ENCODE results near the gene C2CD4C.
"Not testable (repeated sequence)": the region's sequence is repeated elsewhere in the genome, so short reads cannot be mapped to it uniquely, and the experiment has no call there.

C2CD4C gene

DNA sequence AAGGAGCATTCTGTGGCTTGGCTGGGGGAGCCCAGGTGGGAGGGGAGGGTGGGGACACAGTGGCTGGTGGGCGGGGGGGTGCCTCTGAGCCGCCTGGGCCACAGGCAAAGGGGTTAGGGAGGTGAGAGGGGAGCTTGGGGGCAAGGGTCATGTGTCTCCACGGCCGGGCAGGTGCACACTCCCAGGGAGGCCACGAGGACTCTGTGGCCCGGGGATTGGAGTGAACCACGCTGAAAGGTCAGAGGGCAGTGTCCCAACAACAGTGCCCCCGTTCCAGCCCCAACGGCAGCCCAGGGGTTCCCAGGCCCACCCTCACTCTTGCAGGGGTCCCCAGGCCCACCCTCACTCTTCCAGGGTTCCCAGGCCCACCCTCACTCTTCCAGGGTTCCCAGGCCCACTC lies 9.6 kb downstream of the C2CD4C start:
- DNase-seq (ENCODE audit: low read depth in 2 of 2) = no peak

DNA sequence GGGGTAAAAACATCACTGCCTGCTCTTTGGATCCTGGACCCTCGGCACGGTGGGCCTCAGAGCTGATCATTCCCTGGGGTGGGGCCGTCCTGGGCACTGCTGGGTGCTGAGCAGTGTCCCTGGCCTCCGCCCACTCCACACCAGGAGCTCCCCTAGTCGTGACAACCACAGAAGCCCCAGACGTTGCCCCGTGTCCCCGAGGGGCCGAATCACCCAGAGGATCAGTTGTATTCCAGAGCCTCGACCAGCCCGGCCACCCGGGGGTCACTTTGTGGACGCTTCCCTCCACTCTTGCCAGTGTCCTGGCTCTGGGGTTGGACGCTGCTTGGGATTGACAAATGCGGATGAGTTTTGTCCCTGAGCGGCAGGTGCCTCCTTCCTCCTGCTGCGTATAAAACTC lies 10.2 kb downstream of the C2CD4C start:
- no peak for DNase-seq (ENCODE audit: low read depth in 2 of 2)

GRCh38 chr19:397941-398706 lies 10.8 kb downstream of the C2CD4C start:
- no peak for DNase-seq (ENCODE audit: low read depth in 2 of 2)

GRCh38 chr19:397321-397720 lies 11.6 kb downstream of the C2CD4C start:
- DNase-seq (ENCODE audit: low read depth in 2 of 2) = no peak

DNA sequence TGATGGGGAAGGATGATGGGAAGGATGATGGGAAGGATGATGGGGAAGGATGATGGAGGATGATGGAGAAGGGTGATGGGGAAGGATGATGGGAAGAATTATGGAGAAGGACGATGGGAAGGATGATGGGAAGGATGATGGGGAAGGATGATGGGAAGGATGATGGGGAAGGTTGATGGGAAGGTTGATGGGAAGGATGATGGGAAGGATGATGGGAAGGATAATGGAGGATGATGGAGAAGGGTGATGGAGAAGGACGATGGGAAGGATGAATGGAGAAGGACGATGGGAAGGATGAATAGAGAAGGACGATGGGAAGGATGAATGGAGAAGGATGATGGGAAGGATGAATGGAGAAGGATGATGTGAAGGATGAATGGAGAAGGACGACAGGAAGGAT lies 13.5 kb downstream of the C2CD4C start:
- DNase-seq (ENCODE audit: low read depth in 2 of 2) = no peak

DNA sequence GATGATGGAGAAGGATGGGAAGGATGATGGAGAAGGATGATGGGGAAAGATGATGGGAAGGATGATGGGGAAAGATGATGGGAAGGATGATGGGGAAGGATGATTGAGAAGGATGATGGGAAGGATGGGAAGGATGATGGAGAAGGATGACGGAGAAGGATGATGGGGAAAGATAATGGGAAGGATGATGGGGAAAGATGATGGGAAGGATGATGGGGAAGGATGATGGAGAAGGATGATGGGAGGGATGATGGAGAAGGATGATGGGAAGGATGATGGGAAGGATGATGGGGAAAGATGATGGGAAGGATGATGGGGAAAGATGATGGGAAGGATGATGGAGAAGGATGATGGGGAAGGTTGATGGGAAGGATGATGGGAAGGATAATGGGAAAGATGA lies 14.1 kb downstream of the C2CD4C start:
- not testable (repeated sequence) for DNase-seq (ENCODE audit: low read depth in 2 of 2)

- DNase-seq (ENCODE audit: low read depth in 2 of 2) = not testable (repeated sequence)
These were observed 15.4 kb downstream of the C2CD4C start for GRCh38 chr19:393560-393959.

GRCh38 chr19:392375-392970 lies 16.5 kb downstream of the C2CD4C start:
- DNase-seq (ENCODE audit: low read depth in 2 of 2) = no peak

GRCh38 chr19:391726-392374 lies 17.1 kb downstream of the C2CD4C start:
- DNase-seq (ENCODE audit: low read depth in 2 of 2) = no peak

- no peak for DNase-seq (ENCODE audit: low read depth in 2 of 2)
These were observed 17.8 kb downstream of the C2CD4C start for GRCh38 chr19:391207-391557.

GRCh38 chr19:390386-391206 lies 18.4 kb downstream of the C2CD4C start:
- DNase-seq (ENCODE audit: low read depth in 2 of 2) = no peak

- DNase-seq (ENCODE audit: low read depth in 2 of 2) = no peak
These were observed 19.0 kb downstream of the C2CD4C start for GRCh38 chr19:389935-390289.

DNA sequence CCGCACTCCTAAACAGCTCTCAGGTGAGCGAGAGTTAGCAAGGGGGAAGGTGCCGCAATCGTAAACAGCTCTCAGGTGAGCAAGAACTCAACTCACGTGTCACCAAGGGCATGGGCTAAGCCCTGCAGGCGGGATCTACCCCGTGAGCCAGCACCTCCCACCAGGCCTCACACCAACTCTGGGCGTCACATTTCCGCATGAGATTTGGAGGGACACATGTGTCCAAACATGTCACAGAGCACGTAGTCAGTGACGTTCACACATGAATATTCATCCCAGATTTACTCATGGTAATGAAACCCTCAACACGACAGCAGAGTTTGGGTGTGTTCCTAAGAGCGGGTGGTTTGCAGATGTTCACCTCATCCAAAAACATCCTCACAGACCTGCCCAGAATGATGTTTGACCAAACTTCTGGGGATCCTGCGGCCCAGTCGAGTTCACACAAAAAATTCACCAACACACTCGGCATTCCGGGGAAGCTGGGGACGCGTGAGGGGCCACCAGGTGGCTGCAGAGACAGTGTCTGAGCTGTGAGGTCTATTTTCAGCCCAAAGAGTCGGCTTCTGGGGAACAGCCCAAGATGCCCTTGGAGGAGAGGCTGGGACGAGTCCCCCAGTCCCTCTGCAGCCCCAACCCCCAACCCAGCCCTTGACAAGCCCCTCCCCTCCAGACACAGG lies 19.6 kb downstream of the C2CD4C start:
- no peak for DNase-seq (ENCODE audit: low read depth in 2 of 2)

DNA sequence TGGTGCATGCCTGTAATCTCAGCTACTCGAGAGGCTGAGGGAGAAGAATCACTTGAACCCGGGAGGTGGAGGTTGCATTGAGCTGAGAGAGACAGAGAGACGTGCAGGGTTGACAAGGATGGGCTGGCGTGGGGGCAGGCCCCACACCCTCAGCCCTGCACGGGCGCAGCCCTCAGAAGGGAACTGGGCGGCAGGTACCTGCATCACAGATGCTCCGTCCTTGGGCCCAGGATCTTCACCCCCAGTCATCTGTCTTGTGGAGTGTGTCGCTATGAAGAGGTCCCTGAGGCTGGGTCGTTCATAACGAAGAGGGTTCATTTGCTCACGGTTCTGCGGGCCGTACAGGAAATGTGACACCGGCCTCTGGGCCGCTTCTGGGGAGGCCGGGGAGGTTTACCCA lies 20.3 kb downstream of the C2CD4C start:
- DNase-seq (ENCODE audit: low read depth in 2 of 2) = no peak

GRCh38 chr19:387777-388176 lies 21.2 kb downstream of the C2CD4C start:
- DNase-seq (ENCODE audit: low read depth in 2 of 2) = no peak

GRCh38 chr19:386632-387301 lies 22.2 kb downstream of the C2CD4C start:
- not testable (repeated sequence) for DNase-seq (ENCODE audit: low read depth in 2 of 2)

DNA sequence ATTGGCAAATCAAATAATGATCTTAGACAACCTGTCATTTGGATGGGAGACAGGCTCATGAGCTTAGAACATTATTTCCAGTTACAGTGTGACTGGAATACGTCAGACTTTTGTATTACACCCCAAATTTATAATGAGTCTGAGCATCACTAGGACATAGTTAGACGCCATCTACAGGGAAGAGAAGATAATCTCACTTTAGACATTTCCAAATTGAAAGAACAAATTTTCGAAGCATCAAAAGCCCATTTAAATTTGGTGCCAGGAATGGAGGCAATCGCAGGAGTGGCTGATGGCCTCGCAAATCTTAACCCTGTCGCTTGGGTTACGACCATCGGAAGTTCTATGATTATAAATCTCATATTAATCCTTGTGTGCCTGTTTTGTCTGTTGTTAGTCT lies 22.8 kb downstream of the C2CD4C start:
- not testable (repeated sequence) for DNase-seq (ENCODE audit: low read depth in 2 of 2)

DNA sequence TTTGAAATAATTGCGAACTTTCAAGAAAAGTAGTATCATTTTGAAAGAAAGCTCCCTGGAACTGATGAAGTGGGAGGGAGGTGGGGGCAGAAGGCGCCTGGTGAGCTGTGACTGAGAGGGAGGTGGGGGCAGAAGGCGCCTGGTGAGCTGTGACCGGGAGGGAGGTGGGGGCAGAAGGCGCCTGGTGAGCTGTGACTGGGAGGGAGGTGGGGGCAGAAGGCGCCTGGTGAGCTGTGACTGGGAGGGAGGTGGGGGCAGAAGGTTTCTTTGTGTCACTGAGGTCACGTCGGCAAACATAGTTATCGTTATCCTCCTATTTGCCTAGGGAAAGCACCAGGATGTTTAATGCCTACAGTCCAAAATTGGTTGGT lies 24.2 kb downstream of the C2CD4C start:
- no peak for DNase-seq (ENCODE audit: low read depth in 2 of 2)

DNA sequence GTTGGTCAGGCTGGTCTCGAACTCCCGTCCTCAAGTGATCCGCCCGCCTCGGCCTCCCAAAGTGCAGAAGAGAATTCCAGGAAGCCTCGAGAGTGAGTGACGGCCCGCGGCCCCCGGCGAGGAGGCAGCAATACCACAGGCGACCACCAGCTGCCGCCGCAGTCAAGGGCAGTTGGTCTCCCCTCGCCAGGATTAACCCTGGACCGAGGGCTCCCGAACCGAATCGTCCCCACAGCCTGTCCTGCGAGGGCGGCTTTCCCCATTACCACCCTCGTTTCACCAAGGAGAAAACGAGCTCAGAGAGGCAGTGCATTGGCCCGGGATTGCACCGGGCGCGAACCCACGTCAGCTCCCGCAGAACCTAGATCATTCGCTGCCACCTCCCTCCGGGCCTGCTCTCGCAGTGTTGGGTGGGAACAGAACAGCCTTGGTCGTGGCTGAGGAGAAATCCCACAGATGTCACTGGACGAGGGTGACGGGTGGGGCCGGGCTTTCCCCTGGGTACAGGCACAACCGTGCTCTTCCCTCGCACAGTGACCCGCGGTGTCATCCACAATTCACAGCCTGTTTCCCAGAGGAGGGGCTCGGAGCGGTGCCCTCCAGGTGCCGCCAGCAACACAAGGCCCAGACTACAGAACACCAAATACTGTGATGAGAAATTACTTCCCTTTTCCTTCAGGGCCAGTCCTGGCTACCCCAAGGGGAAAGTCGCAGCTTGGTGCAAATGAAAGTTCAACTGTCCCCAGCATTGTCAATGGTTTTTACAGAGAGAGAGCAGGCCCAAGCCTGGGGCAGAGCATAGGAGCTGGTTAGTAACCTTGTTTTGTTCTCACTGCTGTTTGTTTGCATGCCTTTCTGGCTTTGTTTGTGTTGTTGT lies 24.8 kb downstream of the C2CD4C start:
- DNase-seq (ENCODE audit: low read depth in 2 of 2) = no peak

DNA sequence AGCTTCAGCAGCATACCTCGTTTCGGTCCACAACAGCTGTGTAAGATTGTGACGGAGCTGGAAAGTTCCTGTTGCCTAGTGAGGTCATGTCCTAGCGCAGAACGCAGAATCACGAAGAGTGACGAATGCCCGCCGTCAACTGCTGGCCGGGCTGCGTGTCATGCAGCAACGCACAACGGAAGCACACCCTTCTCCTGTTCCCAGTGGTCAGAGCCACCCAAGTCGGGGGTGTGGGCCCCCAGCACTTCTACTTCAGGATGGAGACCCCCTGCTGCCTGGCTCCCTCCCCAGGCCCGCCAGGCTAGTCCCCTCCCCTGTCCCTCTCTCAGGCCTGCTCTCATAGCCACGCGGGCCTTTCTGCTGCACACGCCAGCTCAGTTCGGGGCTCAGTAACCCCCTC lies 25.9 kb downstream of the C2CD4C start:
- DNase-seq (ENCODE audit: low read depth in 2 of 2) = no peak

Measured in stimulated activated CD4-positive, alpha-beta T cell treated with anti-CD3 and anti-CD28 coated beads, Interleukin-1b, Interleukin-23, amount 100 ng/mL, for 1 hour (primary cell).